Measurements from ENCODE around the gene RHCE.
A peak's percentile ranks its signal among the peaks of the same experiment; 100 is the strongest.

Gene RHCE

GRCh38 chr1:25435397-25436108 lies 14.9 kb upstream of the RHCE start:
- CTCF ChIA-PET, result interaction anchor here (0.6 to 0.7 kb wide), 3 partner anchors 15 to 68 kb away, joined by 3 to 4 read pairs (median 3); no protein-coding TSS in a partner anchor
- H3K4me1 ChIP-seq (ENCODE audit: control insufficient read depth, insufficient read depth, low read length), result peaks cover 35% of the 10 kb centered on the region
- H3K4me3 ChIP-seq (ENCODE audit: low read depth, low read length), result no peak overlapping the region
- H3K27ac ChIP-seq (ENCODE audit: extremely low read depth, low read depth, low read length), result no peak overlapping the region
- no peaks in the 10 kb centered on the region for H3K9me3 ChIP-seq (ENCODE audit: control insufficient read depth, insufficient read depth, low read depth, low read length)
- no peak for TF ChIP-seq BCL11B (tag by site-specific recombination; IDR thresholded peaks at IDR 0.05; ENCODE audit: low read depth)
- TF ChIP-seq ATF2 (tag by site-specific recombination; IDR thresholded peaks at IDR 0.05; ENCODE audit: low read depth), result no peak
- TF ChIP-seq ZNF600 (tag by site-specific recombination; IDR thresholded peaks at IDR 0.05), result 0 out of 2 replicates have a peak, but pooled peaks have one; percentile 40
- TF ChIP-seq SETDB1 (IDR thresholded peaks at IDR 0.05; ENCODE audit: insufficient read length, low read length), result no peak
- TF ChIP-seq ZNF398 (tag by site-specific recombination; IDR thresholded peaks at IDR 0.05), result no peak
- TF ChIP-seq ZIC2 (tag by site-specific recombination; IDR thresholded peaks at IDR 0.05), result no peak
- no peak for TF ChIP-seq ZNF426 (tag by site-specific recombination; IDR thresholded peaks at IDR 0.05)
- TF ChIP-seq ZNF704 (tag by site-specific recombination; IDR thresholded peaks at IDR 0.05), result no peak
- TF ChIP-seq ZNF394 (tag by site-specific recombination; IDR thresholded peaks at IDR 0.05; ENCODE audit: borderline replicate concordance), result no peak
- TF ChIP-seq ZNF544 (tag by site-specific recombination; IDR thresholded peaks at IDR 0.05), result no peak
- 0 out of 2 replicates have a peak, but pooled peaks have one; percentile 6 for TF ChIP-seq ZBTB44 (tag by site-specific recombination; IDR thresholded peaks at IDR 0.05)
- TF ChIP-seq ZBTB6 (tag by site-specific recombination; IDR thresholded peaks at IDR 0.05), result no peak
- no peak for TF ChIP-seq ZBTB1 (tag by site-specific recombination; IDR thresholded peaks at IDR 0.05)
- TF ChIP-seq ZNF658 (tag by site-specific recombination; IDR thresholded peaks at IDR 0.05), result no peak
- TF ChIP-seq ZNF548 (tag by site-specific recombination; IDR thresholded peaks at IDR 0.05), result no peak
- TF ChIP-seq PRDM1 (tag by site-specific recombination; IDR thresholded peaks at IDR 0.05), result peak; percentile 91
- no peak for TF ChIP-seq RBAK (tag by site-specific recombination; IDR thresholded peaks at IDR 0.05)
- peak; percentile 56 for TF ChIP-seq PRDM6 (tag by site-specific recombination; IDR thresholded peaks at IDR 0.05)
- TF ChIP-seq ZBTB10 (tag by site-specific recombination; IDR thresholded peaks at IDR 0.05), result no peak
- TF ChIP-seq ZNF280C (tag by site-specific recombination; IDR thresholded peaks at IDR 0.05), result no peak
- no peak for TF ChIP-seq ZNF664 (tag by site-specific recombination; IDR thresholded peaks at IDR 0.05)
- TF ChIP-seq KLF8 (tag by site-specific recombination; IDR thresholded peaks at IDR 0.05), result no peak
- TF ChIP-seq ZNF366 (tag by site-specific recombination; conservative IDR thresholded peaks at IDR 0.05), result no peak
- H3K36me3 ChIP-seq (ENCODE audit: control insufficient read depth in 2 of 2, insufficient read depth in 1 of 2, low read length in 2 of 2), result peaks cover 0 to 4% of the 10 kb centered on the region in 2 experiments; a peak in 1 of 3 replicates
- POLR2A ChIA-PET, result no interaction called here

All from HEK293 (cell line).